Mesenchymal stem cell (in vitro differentiated cells and primary cell): Measurements from ENCODE around the gene STK32B.

Experiments
- DNase-seq: peaks from one replicate; pipeline ENCODE4 v3.0.0-alpha.2; 2013
- H2AFZ ChIP-seq: one replicate; pipeline ENCODE4 v1.6.1; 2013; ENCODE audit warnings: low read depth, mild to moderate bottlenecking, control low read depth, inconsistent platforms, low read length, moderate library complexity
- H2AK5ac ChIP-seq: 2 replicates; pipeline ENCODE4 v1.6.1; 2013; ENCODE audit warnings: low read length, moderate library complexity, mild to moderate bottlenecking, inconsistent platforms; ENCODE audit not compliant: severe bottlenecking
- H2BK120ac ChIP-seq: one replicate; pipeline ENCODE4 v1.6.1; 2013; ENCODE audit warnings: low read depth, mild to moderate bottlenecking, inconsistent platforms, low read length, moderate library complexity
- H2BK12ac ChIP-seq, 2 experiments: one replicate each; pipeline ENCODE4 v1.6.1; 2013; ENCODE audit warnings: inconsistent platforms in 2 of 2, low read length in 2 of 2, mild to moderate bottlenecking in 2 of 2, moderate library complexity in 2 of 2, control low read depth in 1 of 2
- H2BK15ac ChIP-seq: one replicate; pipeline ENCODE4 v1.6.1; 2013; ENCODE audit warnings: mild to moderate bottlenecking, low read depth, inconsistent platforms; ENCODE audit not compliant: poor library complexity, severe bottlenecking
- H2BK5ac ChIP-seq: 2 replicates; pipeline ENCODE4 v1.6.1; 2013; ENCODE audit warnings: low read depth, mild to moderate bottlenecking, low read length, control low read depth, inconsistent platforms; ENCODE audit not compliant: poor library complexity, severe bottlenecking
- H3K14ac ChIP-seq, 2 experiments: one replicate each; pipeline ENCODE4 v1.6.1; 2013; ENCODE audit warnings: inconsistent platforms in 2 of 2, low read length in 2 of 2, control low read depth in 1 of 2, mild to moderate bottlenecking in 1 of 2, moderate library complexity in 1 of 2
- H3K18ac ChIP-seq, 2 experiments: one replicate each; pipeline ENCODE4 v1.6.1; 2013; ENCODE audit warnings: inconsistent platforms in 2 of 2, low read length in 2 of 2, control low read depth in 1 of 2, low read depth in 1 of 2, mild to moderate bottlenecking in 1 of 2
- H3K23ac ChIP-seq, 2 experiments: one replicate each; pipeline ENCODE4 v1.6.1; 2013; ENCODE audit warnings: inconsistent platforms in 2 of 2, low read length in 2 of 2, mild to moderate bottlenecking in 2 of 2, moderate library complexity in 2 of 2, control low read depth in 1 of 2
- H3K27ac ChIP-seq: 2 replicates; pipeline ENCODE4 v1.5.1; 2013; ENCODE audit warnings: mild to moderate bottlenecking, moderate library complexity, low read length, control low read depth, inconsistent platforms; ENCODE audit not compliant: poor library complexity, severe bottlenecking
- H3K27me3 ChIP-seq, 2 experiments: 2 replicates each; pipeline versions ENCODE4 v1.6.1 to v1.7.0; 2013; ENCODE audit warnings: low read length in 2 of 2, mild to moderate bottlenecking in 2 of 2, moderate library complexity in 2 of 2, control low read depth in 1 of 2, inconsistent platforms in 1 of 2; ENCODE audit not compliant: control insufficient read depth in 1 of 2, insufficient read depth in 1 of 2
- H3K36me3 ChIP-seq, 2 experiments: 2 replicates each; pipeline versions ENCODE4 v1.6.1 to v1.7.0; 2013; ENCODE audit warnings: low read length in 2 of 2, control low read depth in 1 of 2, inconsistent platforms in 1 of 2, low read depth in 1 of 2, mild to moderate bottlenecking in 1 of 2; ENCODE audit not compliant: insufficient read depth in 2 of 2, control insufficient read depth in 1 of 2
- H3K4ac ChIP-seq, 2 experiments: one replicate each; pipeline ENCODE4 v1.6.1; 2013; ENCODE audit warnings: inconsistent platforms in 2 of 2, low read length in 2 of 2, mild to moderate bottlenecking in 2 of 2, moderate library complexity in 2 of 2, control low read depth in 1 of 2, low read depth in 1 of 2
- H3K4me1 ChIP-seq: 2 replicates; pipeline ENCODE4 v1.6.1; 2013; ENCODE audit warnings: low read depth, low read length, control low read depth; ENCODE audit not compliant: control insufficient read depth, insufficient read depth
- H3K4me2 ChIP-seq: 2 replicates; pipeline ENCODE4 v1.6.1; 2013; ENCODE audit warnings: low read length, mild to moderate bottlenecking, inconsistent platforms; ENCODE audit not compliant: poor library complexity, severe bottlenecking
- H3K4me3 ChIP-seq, 2 experiments: 2 replicates each; pipeline versions ENCODE4 v1.5.1 to v1.7.0; 2013; ENCODE audit warnings: low read length in 2 of 2, mild to moderate bottlenecking in 2 of 2, control low read depth in 1 of 2, low read depth in 1 of 2; ENCODE audit not compliant: insufficient read depth in 1 of 2
- H3K79me1 ChIP-seq: replicated peaks from 2 replicates; pipeline ENCODE4 v1.6.1; 2013; ENCODE audit warnings: mild to moderate bottlenecking, control low read depth, low read length, inconsistent platforms; ENCODE audit not compliant: poor library complexity, severe bottlenecking
- H3K9ac ChIP-seq: 2 replicates; pipeline ENCODE4 v1.7.0; 2013; ENCODE audit warnings: mild to moderate bottlenecking, low read length, moderate library complexity
- H3K9me3 ChIP-seq: 2 replicates; pipeline ENCODE4 v1.7.0; 2013; ENCODE audit warnings: mild to moderate bottlenecking, low read length; ENCODE audit not compliant: control insufficient read depth
- H4K8ac ChIP-seq: one replicate; pipeline ENCODE4 v1.6.1; 2013; ENCODE audit warnings: inconsistent platforms, mild to moderate bottlenecking, low read length, moderate library complexity
- H4K91ac ChIP-seq: one replicate; pipeline ENCODE4 v1.6.1; 2013; ENCODE audit warnings: mild to moderate bottlenecking, low read length, inconsistent platforms
- WGBS: methylation state at CpG from one replicate; pipeline ENCODE4 v1.1.7; 2013; ENCODE audit warnings: mixed read lengths; 5-methylcytosine and 5-hydroxymethylcytosine counted together

STK32B gene

DNA sequence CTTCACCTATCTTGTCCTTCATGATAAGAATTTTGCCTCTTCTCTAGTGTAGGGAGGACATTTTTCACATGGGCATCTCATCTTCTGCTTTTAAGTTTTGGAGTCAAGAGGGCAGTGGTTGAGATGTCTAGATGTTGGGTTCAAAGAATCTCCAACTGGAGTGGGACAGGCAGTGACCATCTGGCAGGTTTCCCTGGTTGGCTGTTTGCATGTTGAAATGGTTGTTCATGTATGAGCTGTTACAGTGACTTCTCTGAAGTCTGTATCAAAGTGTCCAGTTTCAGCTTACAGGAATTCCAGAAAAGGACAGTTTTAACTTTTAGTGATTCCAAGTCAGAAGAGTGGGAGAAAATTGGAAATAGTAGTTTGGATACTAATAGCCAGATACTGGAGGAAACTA lies 464.4 kb downstream of the STK32B start:
- H3K9ac ChIP-seq = no peak overlapping the region
- H4K8ac ChIP-seq = no peak overlapping the region
- no peak overlapping the region for H3K14ac ChIP-seq
- H2BK5ac ChIP-seq = no peak overlapping the region
- H2BK15ac ChIP-seq = no peak overlapping the region
- H2BK120ac ChIP-seq = no peak overlapping the region
- no peaks in the 10 kb centered on the region for H3K36me3 ChIP-seq
- no peak overlapping the region for H2AK5ac ChIP-seq
- H3K9me3 ChIP-seq = no peaks in the 10 kb centered on the region
- H3K4me1 ChIP-seq = no peaks in the 10 kb centered on the region
- no peak overlapping the region for H3K18ac ChIP-seq
- H3K4ac ChIP-seq = no peak overlapping the region
- H3K4me3 ChIP-seq = no peak overlapping the region
- H3K4me2 ChIP-seq = no peak overlapping the region
- H3K79me1 ChIP-seq = no peaks in the 10 kb centered on the region
- no peaks in the 10 kb centered on the region for H3K27me3 ChIP-seq
- H2AFZ ChIP-seq = no peak overlapping the region
- no peak overlapping the region for H4K91ac ChIP-seq
- H2BK12ac ChIP-seq = no peak overlapping the region
- H3K23ac ChIP-seq = no peak overlapping the region
- DNase-seq = no peak
- no peak overlapping the region for H3K27ac ChIP-seq

GRCh38 chr4:5517372-5517771 lies 466.1 kb downstream of the STK32B start:
- no peak overlapping the region for H3K14ac ChIP-seq
- H4K8ac ChIP-seq = no peak overlapping the region
- no peak overlapping the region for H3K4ac ChIP-seq
- peak; percentile 47 for DNase-seq
- H3K27me3 ChIP-seq = no peaks in the 10 kb centered on the region
- H3K9me3 ChIP-seq = no peaks in the 10 kb centered on the region
- H2AFZ ChIP-seq = no peak overlapping the region
- no peak overlapping the region for H4K91ac ChIP-seq
- no peaks in the 10 kb centered on the region for H3K4me1 ChIP-seq
- no peak overlapping the region for H3K27ac ChIP-seq
- no peak overlapping the region for H3K9ac ChIP-seq
- no peak overlapping the region for H3K18ac ChIP-seq
- no peaks in the 10 kb centered on the region for H3K36me3 ChIP-seq
- no peak overlapping the region for H2AK5ac ChIP-seq
- 70% methylated on average over 3 of the region's 4 CpGs for WGBS
- no peak overlapping the region for H3K23ac ChIP-seq
- H2BK5ac ChIP-seq = no peak overlapping the region
- H3K4me2 ChIP-seq = no peak overlapping the region
- H2BK15ac ChIP-seq = no peak overlapping the region
- H3K4me3 ChIP-seq = no peak overlapping the region
- H2BK12ac ChIP-seq = no peak overlapping the region
- H2BK120ac ChIP-seq = no peak overlapping the region
- H3K79me1 ChIP-seq = no peaks in the 10 kb centered on the region

- Histone ChIP-seq H3K18ac (no peak overlapping the region), H3K9ac (no peak overlapping the region), H2BK15ac (no peak overlapping the region), H2BK5ac (no peak overlapping the region), H3K27me3 (no peaks in the 10 kb centered on the region), H3K4me3 (no peak overlapping the region), H4K8ac (no peak overlapping the region), H3K4me1 (no peaks in the 10 kb centered on the region), H3K9me3 (no peaks in the 10 kb centered on the region), H4K91ac (no peak overlapping the region), H2AK5ac (no peak overlapping the region), H3K79me1 (no peaks in the 10 kb centered on the region), H3K27ac (no peak overlapping the region), H3K14ac (no peak overlapping the region), H2BK120ac (no peak overlapping the region), H3K4me2 (no peak overlapping the region), H3K23ac (no peak overlapping the region), H3K4ac (no peak overlapping the region), H2AFZ (no peak overlapping the region), H3K36me3 (peaks cover 7 to 23% of the 10 kb centered on the region in 2 experiments), H2BK12ac (no peak overlapping the region)
- WGBS = 73% methylated on average over 5 of the region's 5 CpGs
- peak; percentile 67 for DNase-seq
These were observed 473.4 kb downstream of the STK32B start for GRCh38 chr4:5524446-5525299.

DNA sequence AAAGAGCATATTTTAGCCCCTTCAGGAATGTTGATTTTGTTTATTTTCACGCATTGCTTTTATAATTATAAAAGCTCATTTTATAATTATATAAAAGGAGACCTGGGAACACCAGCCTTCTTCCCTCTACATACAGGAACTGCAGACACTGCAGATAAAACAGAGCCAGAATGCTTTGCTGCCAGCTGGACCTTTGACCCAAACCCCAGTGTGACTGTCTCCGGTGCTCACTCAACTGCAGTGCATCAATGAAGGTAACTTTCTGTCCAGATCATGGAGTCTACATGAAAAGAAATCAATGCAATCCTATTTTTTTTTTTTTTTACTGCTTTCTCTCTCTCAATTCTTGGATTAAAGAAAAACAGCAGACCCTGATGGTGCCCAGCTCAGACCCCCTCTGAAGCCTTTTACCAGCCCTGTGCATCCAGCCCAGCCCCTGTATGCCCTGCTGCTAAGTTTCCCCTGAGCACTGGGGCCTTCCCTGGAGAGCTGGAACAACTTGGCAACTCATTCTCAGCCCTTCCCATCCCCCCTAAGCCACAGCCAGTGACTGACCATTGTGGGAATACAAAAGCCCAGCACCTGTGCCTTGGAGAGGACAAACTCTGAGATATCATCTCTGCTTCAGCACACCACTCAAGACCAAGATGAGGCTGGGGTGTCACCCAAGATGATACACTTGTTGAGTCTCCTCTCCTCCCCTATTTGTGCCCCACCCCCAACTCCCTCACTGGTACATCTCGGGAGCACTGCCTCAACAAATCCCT lies 475.0 kb downstream of the STK32B start:
- Histone ChIP-seq H4K8ac (no peak overlapping the region), H2AFZ (no peak overlapping the region), H3K27me3 (no peaks in the 10 kb centered on the region), H3K4me2 (no peak overlapping the region), H2BK12ac (no peak overlapping the region), H3K18ac (no peak overlapping the region), H3K9me3 (no peaks in the 10 kb centered on the region), H3K23ac (no peak overlapping the region), H2AK5ac (no peak overlapping the region), H3K79me1 (no peaks in the 10 kb centered on the region), H3K4me3 (no peak overlapping the region), H2BK5ac (no peak overlapping the region), H2BK15ac (no peak overlapping the region), H3K4me1 (no peaks in the 10 kb centered on the region), H3K14ac (no peak overlapping the region), H4K91ac (no peak overlapping the region), H3K36me3 (peaks cover 11 to 38% of the 10 kb centered on the region in 2 experiments), H3K4ac (no peak overlapping the region), H2BK120ac (no peak overlapping the region), H3K27ac (no peak overlapping the region), H3K9ac (no peak overlapping the region)
- 72% methylated on average over 2 of the region's 3 CpGs for WGBS
- DNase-seq = no peak
